H9 (cell line): ENCODE data around the gene TACR1. TPM values are rescaled to one million over a fixed set of nuclear protein-coding genes. Genes with fewer than 3 reads are reported as not detected.

Experiments
- DNase-seq: peaks from one replicate; pipeline ENCODE4 v3.0.0-alpha.2; 2017
- H2AFZ ChIP-seq: one replicate; pipeline ENCODE4 v1.6.1; 2013; ENCODE audit warnings: mild to moderate bottlenecking, low read length, control low read depth, moderate library complexity
- H2AK5ac ChIP-seq: 2 replicates; pipeline ENCODE4 v1.6.1; 2013; ENCODE audit warnings: low read length, control low read depth, mixed read lengths; ENCODE audit not compliant: insufficient read length
- H2BK120ac ChIP-seq: one replicate; pipeline ENCODE4 v1.6.1; 2013; ENCODE audit warnings: low read depth, mild to moderate bottlenecking, low read length, control low read depth, inconsistent platforms; ENCODE audit not compliant: poor library complexity, severe bottlenecking
- H2BK12ac ChIP-seq: 2 replicates; pipeline ENCODE4 v1.6.1; 2013; ENCODE audit warnings: low read length, control low read depth, mixed read lengths, low read depth; ENCODE audit not compliant: insufficient read length
- H2BK15ac ChIP-seq: 2 replicates; pipeline ENCODE4 v1.6.1; 2013; ENCODE audit warnings: low read depth, low read length, control low read depth
- H2BK20ac ChIP-seq: one replicate; pipeline ENCODE4 v1.6.1; 2013; ENCODE audit warnings: low read depth, mild to moderate bottlenecking, low read length, control low read depth, inconsistent platforms; ENCODE audit not compliant: poor library complexity, severe bottlenecking
- H2BK5ac ChIP-seq: 2 replicates; pipeline ENCODE4 v1.6.1; 2013; ENCODE audit warnings: low read length, control low read depth, mixed read lengths; ENCODE audit not compliant: insufficient read length
- H3K14ac ChIP-seq: 2 replicates; pipeline ENCODE4 v1.6.1; 2013; ENCODE audit warnings: low read length, control low read depth; ENCODE audit not compliant: insufficient read depth
- H3K18ac ChIP-seq: 2 replicates; pipeline ENCODE4 v1.6.1; 2013; ENCODE audit warnings: low read depth, mild to moderate bottlenecking, mixed read lengths, low read length, control low read depth; ENCODE audit not compliant: insufficient read length
- H3K23ac ChIP-seq: 2 replicates; pipeline ENCODE4 v1.6.1; 2013; ENCODE audit warnings: low read length, control low read depth, mixed read lengths, low read depth; ENCODE audit not compliant: insufficient read length
- H3K23me2 ChIP-seq: 2 replicates; pipeline ENCODE4 v1.6.1; 2013; ENCODE audit warnings: low read depth, mild to moderate bottlenecking, mixed read lengths, low read length, control low read depth; ENCODE audit not compliant: insufficient read length, poor library complexity, severe bottlenecking
- H3K27ac ChIP-seq: 2 replicates; pipeline ENCODE4 v1.5.1; 2013; ENCODE audit warnings: low read length, control low read depth, mixed read lengths, low read depth; ENCODE audit not compliant: insufficient read length
- H3K27me3 ChIP-seq: 2 replicates; pipeline ENCODE4 v1.6.1; 2013; ENCODE audit warnings: low read length, control low read depth, inconsistent platforms; ENCODE audit not compliant: insufficient read depth
- H3K4ac ChIP-seq: 2 replicates; pipeline ENCODE4 v1.6.1; 2013; ENCODE audit warnings: low read depth, mild to moderate bottlenecking, control low read depth, inconsistent platforms, low read length, moderate library complexity
- H3K4me1 ChIP-seq: 2 replicates; pipeline ENCODE4 v1.6.1; 2013; ENCODE audit warnings: low read length, control low read depth, inconsistent platforms; ENCODE audit not compliant: insufficient read depth
- H3K4me2 ChIP-seq: 2 replicates; pipeline ENCODE4 v1.6.1; 2013; ENCODE audit warnings: low read length, control low read depth, mixed read lengths; ENCODE audit not compliant: insufficient read length, insufficient read depth
- H3K56ac ChIP-seq: 2 replicates; pipeline ENCODE4 v1.6.1; 2013; ENCODE audit warnings: low read depth, mild to moderate bottlenecking, mixed read lengths, low read length, control low read depth; ENCODE audit not compliant: insufficient read length
- H3K79me1 ChIP-seq: 2 replicates; pipeline ENCODE4 v1.6.1; 2013; ENCODE audit warnings: low read depth, mild to moderate bottlenecking, moderate library complexity, low read length, control low read depth, inconsistent platforms; ENCODE audit not compliant: insufficient read depth, poor library complexity, severe bottlenecking
- H3K79me2 ChIP-seq: 2 replicates; pipeline ENCODE4 v1.6.1; 2013; ENCODE audit warnings: low read length, control low read depth, inconsistent platforms; ENCODE audit not compliant: insufficient read depth
- H3K9ac ChIP-seq: 2 replicates; pipeline ENCODE4 v1.6.1; 2013; ENCODE audit warnings: low read length, control low read depth, mixed read lengths; ENCODE audit not compliant: insufficient read length; ENCODE audit errors: extremely low read depth
- H3K9me3 ChIP-seq: one replicate; pipeline ENCODE4 v1.6.1; 2013; ENCODE audit warnings: low read depth, low read length, inconsistent platforms; ENCODE audit not compliant: control insufficient read depth
- H3T11ph ChIP-seq: one replicate; pipeline ENCODE4 v1.6.1; 2013; ENCODE audit warnings: mild to moderate bottlenecking, low read length, control low read depth, inconsistent platforms
- H4K20me1 ChIP-seq: one replicate; pipeline ENCODE4 v1.6.1; 2013; ENCODE audit not compliant: control insufficient read depth, insufficient read length, insufficient read depth
- H4K5ac ChIP-seq: 2 replicates; pipeline ENCODE4 v1.6.1; 2013; ENCODE audit warnings: low read depth, mild to moderate bottlenecking, mixed read lengths, low read length, control low read depth; ENCODE audit not compliant: insufficient read length
- H4K8ac ChIP-seq: replicated peaks from 2 replicates; pipeline ENCODE4 v1.6.1; 2013; ENCODE audit warnings: low read length, control low read depth, mixed read lengths, low read depth; ENCODE audit not compliant: insufficient read length
- H4K91ac ChIP-seq: 2 replicates; pipeline ENCODE4 v1.6.1; 2013; ENCODE audit warnings: low read depth, mild to moderate bottlenecking, moderate library complexity, mixed read lengths, low read length, control low read depth; ENCODE audit not compliant: insufficient read length
- H3K27ac Mint-ChIP-seq, 3 experiments: 2 replicates in 2 of 3; 3 replicates in 1 of 3; pipeline ENCODE4 v1.8.0; 2020 to 2021; ENCODE audit warnings: mixed read lengths in 3 of 3, mild to moderate bottlenecking in 1 of 3, moderate library complexity in 1 of 3
- H3K27me3 Mint-ChIP-seq: 2 replicates; pipeline ENCODE4 v1.8.0; 2021; ENCODE audit warnings: low read depth, mild to moderate bottlenecking, moderate library complexity, mixed read lengths
- H3K36me3 Mint-ChIP-seq, 3 experiments: 2 replicates in 2 of 3; 3 replicates in 1 of 3; pipeline ENCODE4 v1.8.0; 2020 to 2021; ENCODE audit warnings: low read depth in 3 of 3, mixed read lengths in 3 of 3; ENCODE audit not compliant: insufficient read depth in 1 of 3
- H3K4me1 Mint-ChIP-seq, 2 experiments: 2 replicates each; pipeline ENCODE4 v1.8.0; 2020; ENCODE audit warnings: mixed read lengths in 2 of 2
- H3K4me3 Mint-ChIP-seq, 2 experiments: 2 replicates in 1 of 2; 3 replicates in 1 of 2; pipeline ENCODE4 v1.8.0; 2020 to 2021; ENCODE audit warnings: mild to moderate bottlenecking in 2 of 2, mixed read lengths in 2 of 2, moderate library complexity in 1 of 2
- H3K9me3 Mint-ChIP-seq, 2 experiments: 2 replicates in 1 of 2; 3 replicates in 1 of 2; pipeline ENCODE4 v1.8.0; 2020; ENCODE audit warnings: mild to moderate bottlenecking in 2 of 2, mixed read lengths in 2 of 2, moderate library complexity in 1 of 2
- WGBS: extraction: QIAGEN DNeasy Blood & Tissue Kit; methylation state at CpG from one replicate; pipeline ENCODE4 v1.1.7; 2013; ENCODE audit warnings: missing lambda C conversion rate, low lambda C conversion rate, mixed read lengths; ENCODE audit not compliant: insufficient read length; ENCODE audit errors: extremely low coverage; 5-methylcytosine and 5-hydroxymethylcytosine counted together
- total RNA-seq: library from RNA; stranded (reverse); gene quantifications from 2 replicates; pipeline ENCODE4 v1.2.1, GENCODE V29; 2021
- TF ChIP-seq, protein P1 (sequence below): fragments of 200-600 bp; sonication (generic); conservative IDR thresholded peaks from 3 replicates; pipeline ENCODE4 v1.8.0; 2021; ENCODE audit warnings: antibody characterized with exemption, mild to moderate bottlenecking

Gene TACR1
- total RNA-seq, 1 experiment from 2014 or later, result 1.4 TPM

- Histone ChIP-seq H3T11ph (no peak overlapping the region), H3K23me2 (no peaks in the 10 kb centered on the region), H3K18ac (no peak overlapping the region), H4K5ac (no peak overlapping the region), H3K79me1 (no peaks in the 10 kb centered on the region), H3K4ac (no peak overlapping the region), H3K56ac (no peak overlapping the region), H3K23ac (no peak overlapping the region), H3K79me2 (no peaks in the 10 kb centered on the region), H4K8ac (no peak overlapping the region), H3K4me1 (peaks cover 3% of the 10 kb centered on the region; the same call in 1 of the 2 replicates), H4K20me1 (no peaks in the 10 kb centered on the region), H3K4me2 (no peak overlapping the region), H2BK15ac (no peak overlapping the region), H2BK120ac (no peak overlapping the region), H3K27me3 (no peaks in the 10 kb centered on the region), H2BK12ac (no peak overlapping the region), H2AFZ (no peak overlapping the region), H2BK20ac (no peak overlapping the region), H3K14ac (no peak overlapping the region), H3K27ac (no peak overlapping the region), H2AK5ac (no peak overlapping the region), H3K9me3 (no peaks in the 10 kb centered on the region), H2BK5ac (no peak overlapping the region), H4K91ac (no peak overlapping the region), H3K9ac (no peak overlapping the region)
- DNase-seq, result no peak
- Mint-ChIP-seq H3K9me3 (no peaks in the 10 kb centered on the region; a peak in 1 of 5 replicates), H3K27me3 (no peaks in the 10 kb centered on the region), H3K4me1 (peaks cover 6 to 11% of the 10 kb centered on the region in 2 experiments), H3K4me3 (no peak overlapping the region), H3K36me3 (no peaks in the 10 kb centered on the region), H3K27ac (no peak overlapping the region)
- no CpG with 5 or more reads among the region's 1 CpG for WGBS
- TF ChIP-seq, protein P1, sequence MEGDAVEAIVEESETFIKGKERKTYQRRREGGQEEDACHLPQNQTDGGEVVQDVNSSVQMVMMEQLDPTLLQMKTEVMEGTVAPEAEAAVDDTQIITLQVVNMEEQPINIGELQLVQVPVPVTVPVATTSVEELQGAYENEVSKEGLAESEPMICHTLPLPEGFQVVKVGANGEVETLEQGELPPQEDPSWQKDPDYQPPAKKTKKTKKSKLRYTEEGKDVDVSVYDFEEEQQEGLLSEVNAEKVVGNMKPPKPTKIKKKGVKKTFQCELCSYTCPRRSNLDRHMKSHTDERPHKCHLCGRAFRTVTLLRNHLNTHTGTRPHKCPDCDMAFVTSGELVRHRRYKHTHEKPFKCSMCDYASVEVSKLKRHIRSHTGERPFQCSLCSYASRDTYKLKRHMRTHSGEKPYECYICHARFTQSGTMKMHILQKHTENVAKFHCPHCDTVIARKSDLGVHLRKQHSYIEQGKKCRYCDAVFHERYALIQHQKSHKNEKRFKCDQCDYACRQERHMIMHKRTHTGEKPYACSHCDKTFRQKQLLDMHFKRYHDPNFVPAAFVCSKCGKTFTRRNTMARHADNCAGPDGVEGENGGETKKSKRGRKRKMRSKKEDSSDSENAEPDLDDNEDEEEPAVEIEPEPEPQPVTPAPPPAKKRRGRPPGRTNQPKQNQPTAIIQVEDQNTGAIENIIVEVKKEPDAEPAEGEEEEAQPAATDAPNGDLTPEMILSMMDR, result no peak
Observed at GRCh38 chr2:75134860-75135259, 64.5 kb downstream of the TACR1 start.
